Suppressor macrophage (primary cell): ENCODE data around the gene PAPPA.

Source experiments
- DNase-seq, 4 experiments: peaks; one replicate each; pipeline ENCODE4 v3.0.0-alpha.2; 2020 to 2022

PAPPA gene

DNA sequence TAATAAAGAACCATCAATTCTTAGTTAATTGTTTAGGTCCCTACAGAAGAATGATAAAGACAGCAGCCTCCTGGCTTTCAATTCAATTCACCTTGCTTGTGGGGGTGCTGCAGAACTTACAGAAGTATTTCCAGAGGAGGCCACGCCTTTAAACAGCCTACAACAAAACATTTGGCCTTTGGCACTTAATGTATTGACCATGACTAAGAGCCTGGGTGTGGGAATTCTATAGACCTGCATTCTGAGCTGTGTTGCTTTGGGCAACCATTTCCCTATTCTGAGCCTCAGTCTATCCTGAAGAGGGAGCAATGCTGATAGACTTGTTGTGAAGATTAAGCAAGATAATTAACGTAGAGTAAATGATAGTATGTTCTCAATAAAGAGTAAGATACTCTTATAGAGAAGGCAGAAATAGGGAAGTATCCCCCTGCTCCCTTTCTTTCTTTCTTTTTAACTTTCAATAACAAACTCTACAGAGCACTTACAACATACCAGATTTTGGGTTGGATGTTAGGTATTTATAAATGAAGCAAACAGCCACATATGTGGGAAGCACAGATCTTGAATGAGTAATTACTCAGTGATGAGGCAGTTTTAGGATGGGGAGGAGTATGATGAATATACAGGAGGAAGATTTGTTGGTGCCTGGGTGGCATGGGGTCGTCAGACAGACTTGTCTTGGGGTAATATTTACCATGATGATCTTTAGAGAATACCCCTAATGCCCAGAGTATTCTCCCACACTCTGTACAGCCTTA is 28.4 kb downstream of the PAPPA start:
- no peak for DNase-seq

- DNase-seq = no peak
Observed at GRCh38 chr9:116182876-116183275, 29.3 kb downstream of the PAPPA start.

- DNase-seq = no peak
Observed at GRCh38 chr9:116187570-116188170, 34.1 kb downstream of the PAPPA start.

DNA sequence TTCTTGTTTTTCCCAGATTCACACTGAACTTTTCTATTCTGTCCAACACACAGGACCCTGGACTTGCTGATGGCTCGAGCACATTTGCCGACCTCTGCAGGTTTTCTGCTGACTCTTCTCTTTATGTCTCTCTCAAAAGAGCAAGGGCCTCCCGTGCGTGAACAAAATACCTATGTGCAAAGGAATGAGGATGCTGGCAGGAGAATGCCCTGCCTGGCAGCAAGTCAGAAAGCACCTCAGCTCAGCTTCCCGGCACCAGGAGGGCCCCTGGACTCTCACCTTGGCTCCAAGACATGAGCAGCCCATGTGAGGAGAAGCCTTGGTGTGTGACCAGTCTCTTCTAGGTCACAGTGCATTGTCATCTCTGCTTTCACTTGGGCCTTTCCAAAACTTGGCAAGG is 36.1 kb downstream of the PAPPA start:
- no peak for DNase-seq

GRCh38 chr9:116190637-116191396 is 37.2 kb downstream of the PAPPA start:
- DNase-seq = no peak

- no peak for DNase-seq
Observed at GRCh38 chr9:116191576-116192415, 38.2 kb downstream of the PAPPA start.

GRCh38 chr9:116193636-116194035 is 40.0 kb downstream of the PAPPA start:
- DNase-seq = no peak

GRCh38 chr9:116196806-116197205 is 43.2 kb downstream of the PAPPA start:
- no peak for DNase-seq

GRCh38 chr9:116198344-116198743 is 44.8 kb downstream of the PAPPA start:
- no peak for DNase-seq

GRCh38 chr9:116202219-116202912 is 48.8 kb downstream of the PAPPA start:
- DNase-seq = no peak

DNA sequence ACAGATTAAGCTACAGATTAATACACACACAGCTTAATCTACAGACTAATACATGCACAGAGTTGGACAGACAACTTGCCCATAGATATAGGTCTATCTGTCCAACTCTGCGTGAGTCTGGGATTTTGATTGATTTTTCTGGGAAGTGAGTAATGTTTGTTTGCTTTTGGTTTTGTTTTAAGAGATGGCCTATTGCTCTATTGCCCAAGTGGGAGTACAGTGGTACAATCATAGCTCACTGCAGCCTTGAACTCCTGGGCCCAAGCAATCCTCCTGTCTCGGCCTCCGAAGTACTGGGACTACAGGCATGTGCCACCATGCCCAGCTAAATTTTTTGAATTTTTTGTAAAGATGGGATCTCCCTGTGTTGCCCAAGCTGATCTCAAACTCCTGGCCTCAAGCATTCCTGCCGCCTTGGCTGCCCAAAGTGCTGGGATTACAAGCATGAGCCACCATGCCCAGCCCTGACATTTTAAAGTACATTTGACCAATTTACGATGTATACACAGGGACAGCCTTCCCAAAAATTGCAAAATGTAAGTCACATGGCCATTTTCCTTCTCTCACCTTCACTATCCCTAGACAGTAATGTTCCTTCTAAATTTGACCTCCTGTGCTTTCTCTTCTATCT is 50.8 kb downstream of the PAPPA start:
- DNase-seq = no peak

- no peak for DNase-seq
Observed at GRCh38 chr9:116207371-116208111, 54.0 kb downstream of the PAPPA start.

DNA sequence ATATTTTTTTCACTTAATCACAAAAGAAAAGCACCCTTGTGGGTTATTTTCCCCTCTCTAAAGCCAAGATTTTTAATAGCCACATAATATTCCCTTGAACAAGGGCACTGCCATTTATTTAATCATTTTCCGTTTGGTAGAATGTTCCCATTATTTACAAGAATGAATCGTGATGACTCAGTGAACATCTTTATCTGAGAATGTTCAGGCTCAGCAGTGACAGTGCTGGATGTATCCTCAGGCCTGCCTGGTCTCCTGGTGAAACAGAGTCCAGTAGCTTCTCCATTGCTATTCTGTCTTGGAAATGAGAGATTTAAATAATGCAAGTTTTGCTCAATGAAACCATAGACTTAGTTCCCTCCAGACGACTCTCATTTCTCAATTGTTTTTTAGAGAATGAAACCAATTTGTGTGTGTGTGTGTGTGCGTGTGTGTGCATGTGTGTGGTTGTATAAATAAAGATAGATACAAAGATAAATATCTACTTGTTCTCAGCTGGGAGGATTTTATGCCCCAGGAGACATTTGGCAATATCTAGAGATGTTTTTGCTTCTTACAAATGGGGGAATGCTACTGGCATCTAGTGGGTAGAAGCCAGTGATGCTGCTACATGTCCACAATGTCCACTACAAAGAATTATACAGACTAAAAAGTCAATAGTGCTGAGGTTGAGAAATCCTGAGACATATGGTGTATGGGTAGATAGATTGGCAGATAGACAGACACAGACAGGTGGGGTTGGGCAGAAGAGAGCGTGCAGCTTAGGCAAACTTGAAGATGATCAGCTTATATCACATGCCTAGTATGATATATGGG is 55.0 kb downstream of the PAPPA start:
- DNase-seq = no peak

DNA sequence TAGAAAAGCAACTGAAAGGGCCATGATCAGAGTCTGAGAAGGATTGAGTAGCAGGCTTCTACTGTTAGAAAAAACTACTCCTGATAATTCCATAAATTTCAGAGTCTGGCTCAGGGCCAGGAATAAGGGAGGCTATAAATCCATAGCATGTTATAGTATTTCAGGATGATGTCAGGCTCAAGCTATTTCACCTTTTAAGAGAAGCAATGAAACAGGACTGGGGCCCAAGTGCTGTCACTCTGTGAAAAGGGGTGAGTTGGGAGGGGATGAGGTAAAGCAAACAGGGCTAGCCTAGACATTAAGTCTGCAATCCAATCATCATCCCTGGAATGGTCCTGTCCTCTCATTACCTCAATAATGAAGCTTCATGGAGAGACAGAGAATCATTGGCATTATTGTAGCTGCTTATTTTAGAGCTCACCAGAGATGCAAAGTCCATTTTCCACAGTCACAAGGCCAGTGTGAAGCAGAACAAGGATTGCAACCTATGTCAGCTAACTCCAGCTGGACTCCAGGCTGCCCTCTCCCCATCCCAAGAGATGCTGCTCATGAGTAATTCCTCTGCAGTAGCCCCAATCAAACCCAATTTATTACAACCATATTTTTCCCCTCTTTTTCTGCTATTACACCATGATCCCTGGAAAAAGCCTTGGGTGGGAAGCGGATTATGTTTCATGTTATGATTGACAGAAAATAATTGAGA is 56.0 kb downstream of the PAPPA start:
- no peak for DNase-seq

GRCh38 chr9:116212986-116213692 is 59.5 kb downstream of the PAPPA start:
- no peak for DNase-seq

DNA sequence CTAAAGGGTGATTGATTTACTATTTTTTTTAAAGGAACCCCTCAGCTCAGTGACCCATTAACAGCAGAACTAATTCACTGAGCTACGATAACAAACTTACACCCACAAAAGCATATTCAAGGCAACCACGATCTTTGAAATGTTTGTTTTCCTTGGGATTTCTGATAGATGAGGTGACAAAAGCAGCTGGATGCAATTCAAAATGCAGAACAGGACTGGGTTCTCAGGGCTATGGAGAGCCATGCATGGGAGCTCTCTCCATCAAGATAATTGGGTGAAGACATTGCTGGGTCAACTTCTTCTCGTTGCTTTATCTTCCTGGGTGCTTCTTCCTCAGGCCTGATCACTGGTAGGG is 60.1 kb downstream of the PAPPA start:
- DNase-seq = no peak

DNA sequence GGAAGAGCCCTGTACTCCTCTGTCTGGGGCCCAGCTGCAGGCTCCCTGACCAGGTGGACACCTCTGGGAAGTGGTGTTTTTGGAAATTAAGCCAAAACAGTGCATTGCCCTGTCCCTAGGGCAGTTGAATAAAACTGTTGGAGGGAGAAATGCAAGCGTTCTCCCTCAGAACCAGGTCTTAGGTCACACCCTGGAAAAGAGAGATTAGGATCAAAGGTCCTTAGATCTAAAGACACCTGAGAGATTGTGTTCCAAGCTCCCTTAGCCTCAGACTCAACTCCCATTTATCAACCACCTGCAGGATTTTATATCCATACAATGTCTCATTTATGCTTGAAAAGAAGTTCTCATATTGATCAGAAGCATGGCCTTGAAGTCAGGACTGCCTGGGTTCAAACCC is 64.8 kb downstream of the PAPPA start:
- no peak for DNase-seq

DNA sequence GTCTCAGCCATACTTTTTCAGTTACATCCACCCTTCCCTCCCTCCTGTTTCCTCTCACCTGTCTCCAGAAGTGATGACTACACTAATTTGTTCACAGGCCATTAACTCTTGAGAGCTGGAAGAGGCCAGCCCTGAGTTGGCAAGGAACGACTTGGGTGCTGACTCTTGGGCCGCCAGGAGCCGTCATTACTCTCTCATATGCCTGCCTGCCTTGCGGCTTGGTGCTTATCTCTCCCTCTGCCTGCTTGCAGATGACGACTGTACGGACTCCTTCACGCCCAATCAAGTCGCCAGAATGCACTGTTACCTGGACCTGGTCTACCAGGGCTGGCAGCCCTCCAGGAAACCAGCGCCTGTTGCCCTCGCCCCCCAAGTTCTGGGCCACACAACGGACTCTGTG is 66.1 kb downstream of the PAPPA start:
- no peak for DNase-seq

GRCh38 chr9:116223926-116224325 is 70.3 kb downstream of the PAPPA start:
- DNase-seq = no peak
